Endodermal cell (in vitro differentiated cells): ENCODE measurements around the gene PCDHA13. TPM values are rescaled to one million over a fixed set of nuclear protein-coding genes. Genes with fewer than 3 reads are reported as not detected.
"Not testable (repeated sequence)": the region's sequence is repeated elsewhere in the genome, so short reads cannot be mapped to it uniquely, and the experiment has no call there.

Experiments used
- DNase-seq: peaks from one replicate; pipeline ENCODE4 v3.0.0-alpha.2; 2017
- H3K27ac ChIP-seq: 2 replicates; pipeline ENCODE4 v1.5.1; 2013; ENCODE audit warnings: mild to moderate bottlenecking, low read depth, low read length, moderate library complexity
- H3K27me3 ChIP-seq: 2 replicates; pipeline ENCODE4 v1.6.1; 2013; ENCODE audit warnings: mild to moderate bottlenecking, low read length, moderate library complexity; ENCODE audit not compliant: insufficient read depth, control insufficient read depth, poor library complexity, severe bottlenecking
- H3K36me3 ChIP-seq: 2 replicates; pipeline ENCODE4 v1.7.0; 2013; ENCODE audit warnings: mild to moderate bottlenecking, low read length, moderate library complexity; ENCODE audit not compliant: control insufficient read depth, insufficient read depth
- H3K4me1 ChIP-seq: one replicate; pipeline ENCODE4 v1.7.0; 2013; ENCODE audit warnings: low read length; ENCODE audit not compliant: control insufficient read depth, insufficient read depth
- H3K4me3 ChIP-seq: 2 replicates; pipeline ENCODE4 v1.5.1; 2013; ENCODE audit warnings: mild to moderate bottlenecking, low read length, moderate library complexity
- H3K9ac ChIP-seq: 2 replicates; pipeline ENCODE4 v1.6.1; 2013; ENCODE audit warnings: mild to moderate bottlenecking, low read length, moderate library complexity; ENCODE audit not compliant: poor library complexity, severe bottlenecking; ENCODE audit errors: extremely low read depth
- H3K9me3 ChIP-seq: 2 replicates; pipeline ENCODE4 v1.6.1; 2013; ENCODE audit warnings: mild to moderate bottlenecking, low read length, moderate library complexity; ENCODE audit not compliant: control insufficient read depth
- H3K27ac Mint-ChIP-seq: 2 replicates; pipeline ENCODE4 v1.8.0; 2020; ENCODE audit warnings: mixed read lengths
- H3K27me3 Mint-ChIP-seq: 2 replicates; pipeline ENCODE4 v1.8.0; 2021; ENCODE audit warnings: mild to moderate bottlenecking, mixed read lengths; ENCODE audit not compliant: insufficient read depth
- H3K36me3 Mint-ChIP-seq: 2 replicates; pipeline ENCODE4 v1.8.0; 2020; ENCODE audit warnings: low read depth, mixed read lengths
- H3K4me1 Mint-ChIP-seq: 2 replicates; pipeline ENCODE4 v1.8.0; 2020; ENCODE audit warnings: mixed read lengths
- H3K4me3 Mint-ChIP-seq: 2 replicates; pipeline ENCODE4 v1.8.0; 2020; ENCODE audit warnings: mild to moderate bottlenecking, moderate library complexity, mixed read lengths
- H3K9me3 Mint-ChIP-seq: 2 replicates; pipeline ENCODE4 v1.8.0; 2020; ENCODE audit warnings: mild to moderate bottlenecking, mixed read lengths
- WGBS, 2 experiments: methylation state at CpG; one replicate each; pipeline versions ENCODE4 v1.1.5 to v1.1.7; 2013; ENCODE audit warnings: missing lambda C conversion rate in 2 of 2, mixed read lengths in 1 of 2; ENCODE audit not compliant: insufficient coverage in 1 of 2, insufficient read length in 1 of 2; 5-methylcytosine and 5-hydroxymethylcytosine counted together
- total RNA-seq, 2 donors: library from RNA; stranded (reverse); fragmentation: NEBNext Ultra II Directional in 1 of 2; extraction: Animal tissue kit (Norgen Biotek cat#: 25700) in 1 of 2; gene quantifications; 2 replicates in 1 of 2; 3 replicates in 1 of 2; pipeline ENCODE4 v1.2.1, GENCODE V29; 2021
- TF ChIP-seq, protein P1 (sequence below): fragments of 200-600 bp; sonication (generic); conservative IDR thresholded peaks from 2 replicates; pipeline ENCODE4 v1.5.0; 2021; ENCODE audit warnings: antibody characterized with exemption, mild to moderate bottlenecking

The PCDHA13 gene
- total RNA-seq, 2 donors from 2014 or later: 1.2 to 3.8 TPM

DNA sequence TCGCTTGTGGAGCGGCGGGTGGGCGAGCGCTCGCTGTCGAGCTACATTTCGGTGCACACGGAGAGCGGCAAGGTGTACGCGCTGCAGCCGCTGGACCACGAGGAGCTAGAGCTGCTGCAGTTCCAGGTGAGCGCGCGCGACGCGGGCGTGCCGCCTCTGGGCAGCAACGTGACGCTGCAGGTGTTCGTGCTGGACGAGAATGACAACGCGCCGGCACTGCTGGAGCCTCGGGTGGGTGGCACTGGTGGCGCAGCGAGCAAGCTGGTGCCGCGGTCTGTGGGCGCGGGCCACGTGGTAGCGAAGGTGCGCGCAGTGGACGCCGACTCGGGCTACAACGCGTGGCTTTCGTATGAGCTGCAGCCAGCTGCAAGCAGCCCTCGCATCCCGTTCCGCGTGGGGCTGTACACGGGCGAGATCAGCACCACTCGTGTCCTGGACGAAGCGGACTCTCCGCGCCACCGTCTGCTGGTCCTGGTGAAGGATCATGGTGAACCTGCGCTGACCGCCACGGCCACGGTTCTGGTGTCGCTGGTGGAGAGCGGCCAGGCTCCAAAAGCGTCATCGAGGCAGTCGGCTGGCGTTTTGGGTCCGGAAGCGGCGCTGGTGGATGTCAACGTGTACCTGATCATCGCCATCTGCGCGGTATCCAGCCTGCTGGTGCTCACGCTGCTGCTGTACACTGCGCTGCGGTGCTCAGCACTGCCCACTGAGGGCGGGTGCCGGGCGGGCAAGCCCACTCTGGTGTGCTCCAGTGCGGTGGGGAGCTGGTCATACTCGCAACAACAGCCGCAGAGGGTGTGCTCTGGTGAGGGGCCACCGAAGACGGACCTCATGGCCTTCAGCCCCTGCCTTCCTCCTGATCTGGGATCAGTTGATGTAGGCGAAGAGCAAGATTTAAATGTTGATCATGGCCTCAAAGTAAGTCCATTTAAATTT lies 38.9 kb upstream of the PCDHA13 start:
- Histone ChIP-seq H3K27me3 (no peaks in the 10 kb centered on the region), H3K9me3 (no peaks in the 10 kb centered on the region), H3K27ac (no peak overlapping the region), H3K9ac (no peak overlapping the region), H3K36me3 (no peaks in the 10 kb centered on the region), H3K4me3 (no peak overlapping the region), H3K4me1 (no peaks in the 10 kb centered on the region)
- Mint-ChIP-seq H3K27me3 (peaks cover 2% of the 10 kb centered on the region), H3K27ac (no peak overlapping the region), H3K36me3 (peaks cover 17% of the 10 kb centered on the region), H3K9me3 (peaks cover 11% of the 10 kb centered on the region), H3K4me3 (no peak overlapping the region), H3K4me1 (peaks cover 4% of the 10 kb centered on the region)
- no peak for DNase-seq
- 95% methylated on average over 66 to 87 of the region's 87 CpGs for WGBS, 2 experiments
- TF ChIP-seq, protein P1, sequence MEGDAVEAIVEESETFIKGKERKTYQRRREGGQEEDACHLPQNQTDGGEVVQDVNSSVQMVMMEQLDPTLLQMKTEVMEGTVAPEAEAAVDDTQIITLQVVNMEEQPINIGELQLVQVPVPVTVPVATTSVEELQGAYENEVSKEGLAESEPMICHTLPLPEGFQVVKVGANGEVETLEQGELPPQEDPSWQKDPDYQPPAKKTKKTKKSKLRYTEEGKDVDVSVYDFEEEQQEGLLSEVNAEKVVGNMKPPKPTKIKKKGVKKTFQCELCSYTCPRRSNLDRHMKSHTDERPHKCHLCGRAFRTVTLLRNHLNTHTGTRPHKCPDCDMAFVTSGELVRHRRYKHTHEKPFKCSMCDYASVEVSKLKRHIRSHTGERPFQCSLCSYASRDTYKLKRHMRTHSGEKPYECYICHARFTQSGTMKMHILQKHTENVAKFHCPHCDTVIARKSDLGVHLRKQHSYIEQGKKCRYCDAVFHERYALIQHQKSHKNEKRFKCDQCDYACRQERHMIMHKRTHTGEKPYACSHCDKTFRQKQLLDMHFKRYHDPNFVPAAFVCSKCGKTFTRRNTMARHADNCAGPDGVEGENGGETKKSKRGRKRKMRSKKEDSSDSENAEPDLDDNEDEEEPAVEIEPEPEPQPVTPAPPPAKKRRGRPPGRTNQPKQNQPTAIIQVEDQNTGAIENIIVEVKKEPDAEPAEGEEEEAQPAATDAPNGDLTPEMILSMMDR: no peak

DNA sequence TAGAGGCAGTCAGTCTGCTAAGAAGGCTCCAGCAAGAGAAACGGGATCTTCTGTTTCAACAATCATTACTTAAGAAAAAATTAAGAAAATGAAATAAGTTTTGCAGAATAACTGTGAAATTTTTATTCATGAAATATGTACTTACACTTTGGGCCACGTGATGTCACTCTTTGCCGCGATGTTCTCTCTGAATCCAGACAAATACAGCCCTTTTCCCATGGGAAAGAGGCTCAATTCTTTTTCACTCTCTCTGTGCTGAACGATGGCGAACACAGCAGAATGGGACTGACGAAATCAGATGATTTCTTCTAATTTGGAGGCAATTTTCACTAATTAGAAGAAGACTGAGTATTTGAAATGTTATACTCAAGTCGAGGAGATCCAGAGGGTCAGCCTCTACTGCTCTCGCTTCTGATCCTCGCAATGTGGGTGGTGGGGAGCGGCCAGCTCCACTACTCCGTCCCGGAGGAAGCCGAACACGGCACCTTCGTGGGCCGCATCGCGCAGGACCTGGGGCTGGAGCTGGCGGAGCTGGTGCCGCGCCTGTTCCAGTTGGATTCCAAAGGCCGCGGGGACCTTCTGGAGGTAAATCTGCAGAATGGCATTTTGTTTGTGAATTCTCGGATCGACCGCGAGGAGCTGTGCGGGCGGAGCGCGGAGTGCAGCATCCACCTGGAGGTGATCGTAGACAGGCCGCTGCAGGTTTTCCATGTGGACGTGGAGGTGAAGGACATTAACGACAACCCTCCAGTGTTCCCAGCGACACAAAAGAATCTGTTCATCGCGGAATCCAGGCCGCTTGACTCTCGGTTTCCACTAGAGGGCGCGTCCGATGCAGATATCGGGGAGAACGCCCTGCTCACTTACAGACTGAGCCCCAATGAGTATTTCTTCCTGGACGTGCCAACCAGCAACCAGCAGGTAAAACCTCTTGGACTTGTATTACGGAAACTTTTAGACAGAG lies 33.5 kb upstream of the PCDHA13 start, which contains the start of gene PCDHA9:
Gene PCDHA9, plus strand, starts transcription at position 244 of the 964 bp plus-strand sequence. Its CDS starts 114 bp downstream, at position 358.
- WGBS, 2 experiments: 91 to 93% methylated on average over 15 to 36 of the region's 48 CpGs
- H3K9me3 ChIP-seq, H3K4me3 ChIP-seq, H3K27me3 Mint-ChIP-seq, H3K36me3 Mint-ChIP-seq, H3K27me3 ChIP-seq, H3K27ac ChIP-seq, H3K4me1 Mint-ChIP-seq, H3K9me3 Mint-ChIP-seq, H3K9ac ChIP-seq, H3K36me3 ChIP-seq, H3K4me1 ChIP-seq: not testable (repeated sequence)
- peak; percentile 52 for DNase-seq
- TF ChIP-seq, protein P1: peak; percentile 63
- H3K4me3 Mint-ChIP-seq: peak within 1 kb of the TSS; percentile 76
- peak within 1 kb of the TSS; percentile 79 for H3K27ac Mint-ChIP-seq

DNA sequence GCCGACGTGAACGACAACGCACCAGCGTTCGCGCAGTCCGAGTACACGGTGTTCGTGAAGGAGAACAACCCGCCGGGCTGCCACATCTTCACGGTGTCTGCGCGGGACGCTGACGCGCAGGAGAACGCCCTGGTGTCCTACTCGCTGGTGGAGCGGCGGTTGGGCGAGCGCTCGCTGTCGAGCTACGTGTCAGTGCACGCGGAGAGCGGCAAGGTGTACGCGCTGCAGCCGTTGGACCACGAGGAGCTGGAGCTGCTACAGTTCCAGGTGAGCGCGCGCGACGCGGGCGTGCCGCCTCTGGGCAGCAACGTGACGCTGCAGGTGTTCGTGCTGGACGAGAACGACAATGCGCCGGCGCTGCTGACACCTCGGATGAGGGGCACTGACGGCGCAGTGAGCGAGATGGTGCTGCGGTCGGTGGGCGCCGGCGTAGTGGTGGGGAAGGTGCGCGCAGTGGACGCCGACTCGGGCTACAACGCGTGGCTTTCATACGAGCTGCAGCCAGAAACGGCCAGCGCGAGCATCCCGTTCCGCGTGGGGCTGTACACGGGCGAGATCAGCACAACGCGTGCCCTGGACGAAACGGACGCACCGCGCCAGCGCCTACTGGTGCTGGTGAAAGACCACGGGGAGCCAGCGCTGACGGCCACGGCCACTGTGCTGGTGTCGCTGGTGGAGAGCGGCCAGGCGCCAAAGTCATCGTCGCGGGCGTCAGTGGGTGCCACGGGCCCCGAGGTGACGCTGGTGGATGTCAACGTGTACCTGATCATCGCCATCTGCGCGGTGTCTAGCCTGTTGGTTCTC lies 31.9 kb upstream of the PCDHA13 start:
- DNase-seq, H3K9me3 ChIP-seq, H3K36me3 ChIP-seq, H3K4me1 ChIP-seq, H3K4me3 ChIP-seq, H3K27ac ChIP-seq, H3K36me3 Mint-ChIP-seq, H3K27me3 ChIP-seq, H3K9me3 Mint-ChIP-seq, H3K4me3 Mint-ChIP-seq, H3K27me3 Mint-ChIP-seq, H3K9ac ChIP-seq, H3K4me1 Mint-ChIP-seq, H3K27ac Mint-ChIP-seq: not testable (repeated sequence)
- 96 to 99% methylated on average over 88 to 101 of the region's 101 CpGs for WGBS, 2 experiments
